OCI-LY7 (cell line): ENCODE results near the gene HERC6. TPM values are rescaled to one million over a fixed set of nuclear protein-coding genes. Genes with fewer than 3 reads are reported as not detected.

Experiments
- BruUV-seq: library from RNA; stranded (reverse); fragments of 400-500 nt; replicated peaks from 2 replicates; lab custom pipeline; 2021; lab: Mats Ljungman, UMichigan
- CTCF ChIA-PET: fragments of 300-600 bp; sonication (Branson Sonifier 250); formaldehyde crosslinking; loops from one replicate; lab custom pipeline; 2022; ENCODE audit warnings: antibody characterized with exemption; ENCODE audit not compliant: unreplicated experiment; lab: Charles Lee
- POLR2A ChIA-PET: fragments of 300-600 bp; sonication (Branson Sonifier 250); formaldehyde crosslinking; loops from one replicate; lab custom pipeline; 2022; ENCODE audit warnings: antibody characterized with exemption; lab: Charles Lee
- DNase-seq: peaks from one replicate; pipeline ENCODE4 v3.0.0-alpha.2; 2015; ENCODE audit warnings: low spot score
- H2AFZ ChIP-seq: fragments of 200-600 bp; sonication (generic), shearing (Covaris generic); 2 replicates; pipeline ENCODE4 v1.6.1; 2014; ENCODE audit warnings: mild to moderate bottlenecking, antibody characterized with exemption, low read length, moderate library complexity
- H3K27ac ChIP-seq: fragments of 200-600 bp; sonication (generic); 2 replicates; pipeline ENCODE4 v1.5.1; 2014; ENCODE audit warnings: mixed run types, low read depth, mild to moderate bottlenecking, moderate library complexity, low read length, inconsistent platforms; ENCODE audit not compliant: poor library complexity, severe bottlenecking
- H3K36me3 ChIP-seq: fragments of 200-600 bp; sonication (generic); 2 replicates; pipeline ENCODE4 v1.6.1; 2014; ENCODE audit warnings: mild to moderate bottlenecking, antibody characterized with exemption, low read length, moderate library complexity, mixed read lengths; ENCODE audit not compliant: insufficient read depth
- H3K4me1 ChIP-seq: fragments of 200-600 bp; sonication (generic); 2 replicates; pipeline ENCODE4 v1.5.1; 2014; ENCODE audit warnings: mild to moderate bottlenecking, low read length; ENCODE audit not compliant: insufficient read depth, poor library complexity, severe bottlenecking
- H3K4me2 ChIP-seq: fragments of 200-600 bp; sonication (generic); 2 replicates; pipeline ENCODE4 v1.6.1; 2014; ENCODE audit warnings: mild to moderate bottlenecking, low read length
- H3K4me3 ChIP-seq: fragments of 200-600 bp; sonication (generic); 2 replicates; pipeline ENCODE4 v1.5.1; 2014; ENCODE audit warnings: mild to moderate bottlenecking, low read depth, low read length; ENCODE audit not compliant: poor library complexity, severe bottlenecking
- H3K79me2 ChIP-seq: fragments of 200-600 bp; sonication (generic); 2 replicates; pipeline ENCODE4 v1.6.1; 2016; ENCODE audit warnings: low read depth, mild to moderate bottlenecking, low read length, moderate library complexity, mixed read lengths; ENCODE audit not compliant: insufficient read depth
- H3K9me2 ChIP-seq: fragments of 200-600 bp; sonication (generic); 2 replicates; pipeline ENCODE4 v1.6.1; 2016; ENCODE audit warnings: mild to moderate bottlenecking, low read length, mixed read lengths; ENCODE audit not compliant: insufficient read depth
- H3K9me3 ChIP-seq: fragments of 200-600 bp; sonication (generic); 2 replicates; pipeline ENCODE4 v1.6.1; 2014; ENCODE audit warnings: mild to moderate bottlenecking, mixed run types, low read length, mixed read lengths
- H4K20me1 ChIP-seq: fragments of 200-600 bp; sonication (generic); 2 replicates; pipeline ENCODE4 v1.6.1; 2014; ENCODE audit warnings: mild to moderate bottlenecking, antibody characterized with exemption, low read length, moderate library complexity, mixed read lengths; ENCODE audit not compliant: insufficient read depth
- CTCF ChIP-seq: fragments of 200-600 bp; sonication (generic); conservative IDR thresholded peaks from 2 replicates; pipeline ENCODE4 v1.5.1; 2014; ENCODE audit warnings: mild to moderate bottlenecking, antibody characterized with exemption, low read length, moderate library complexity, mixed read lengths
- EZH2phosphoT487 ChIP-seq: fragments of 200-600 bp; sonication (generic); IDR thresholded peaks from 2 replicates; pipeline ENCODE4 v1.6.1; 2018; ENCODE audit warnings: low read depth, borderline replicate concordance, mild to moderate bottlenecking, mixed run types, antibody characterized with exemption, low read length, moderate library complexity, mixed read lengths
- intact Hi-C: fragments of 100-400 bp; cut with micrococcal nuclease; formaldehyde crosslinking; loops from one replicate; pipeline ENCODE4 v1.10.0; 2022; ENCODE audit not compliant: unreplicated experiment
- total RNA-seq, 2 experiments: library from RNA; depleted of rRNA in 1 of 2; stranded (reverse); fragments of >200 nt in 1 of 2; shearing (Covaris generic) in 1 of 2; gene quantifications; 2 replicates each; pipeline ENCODE4 v1.2.3, GENCODE V29; 2014 to 2022

Gene HERC6
- total RNA-seq, 2 experiments from 2014 or later: 0.09 to 0.51 TPM

DNA sequence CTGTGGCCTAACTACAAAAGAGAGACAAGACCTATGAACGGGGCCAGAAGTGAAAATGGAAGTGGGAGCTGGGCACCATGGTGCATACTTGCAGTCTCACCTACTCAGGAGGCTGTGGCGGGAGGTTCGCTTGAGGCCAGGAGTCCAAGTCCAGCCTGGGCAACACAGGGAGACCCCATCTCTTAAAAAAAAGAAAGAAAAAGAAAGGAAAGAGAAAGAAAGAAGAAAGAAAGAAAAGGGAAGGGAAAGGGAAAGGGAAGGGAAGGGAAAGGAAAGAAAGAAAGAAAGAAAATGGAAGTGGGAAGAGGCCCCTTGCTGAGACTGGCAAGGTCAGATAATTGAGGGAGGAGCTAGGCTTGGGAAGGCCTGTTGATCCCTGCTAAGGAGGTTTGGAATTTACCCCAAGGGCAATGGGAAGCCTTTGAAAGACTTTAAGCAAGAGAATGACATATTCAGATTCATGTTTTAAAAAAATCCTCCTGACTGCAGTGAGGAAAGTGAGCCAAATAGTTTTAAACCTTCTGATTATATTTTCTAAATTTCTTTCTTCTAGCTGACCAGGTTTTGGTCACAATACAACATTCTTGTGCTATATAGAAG is 60.6 kb downstream of the HERC6 start:
- Histone ChIP-seq H3K4me3 (no peak overlapping the region), H3K9me3 (no peaks in the 10 kb centered on the region), H3K4me1 (no peaks in the 10 kb centered on the region), H3K79me2 (no peaks in the 10 kb centered on the region), H3K36me3 (no peaks in the 10 kb centered on the region), H3K4me2 (no peak overlapping the region), H3K9me2 (no peaks in the 10 kb centered on the region), H4K20me1 (no peaks in the 10 kb centered on the region), H3K27ac (no peak overlapping the region), H2AFZ (no peak overlapping the region)
- ChIA-PET POLR2A (no interaction called here), CTCF (no interaction called here)
- no peak for DNase-seq
- BruUV-seq: no TSS peak
- intact Hi-C loops: no loop called here
- TF ChIP-seq EZH2phosphoT487 (no peak), CTCF (no peak)

DNA sequence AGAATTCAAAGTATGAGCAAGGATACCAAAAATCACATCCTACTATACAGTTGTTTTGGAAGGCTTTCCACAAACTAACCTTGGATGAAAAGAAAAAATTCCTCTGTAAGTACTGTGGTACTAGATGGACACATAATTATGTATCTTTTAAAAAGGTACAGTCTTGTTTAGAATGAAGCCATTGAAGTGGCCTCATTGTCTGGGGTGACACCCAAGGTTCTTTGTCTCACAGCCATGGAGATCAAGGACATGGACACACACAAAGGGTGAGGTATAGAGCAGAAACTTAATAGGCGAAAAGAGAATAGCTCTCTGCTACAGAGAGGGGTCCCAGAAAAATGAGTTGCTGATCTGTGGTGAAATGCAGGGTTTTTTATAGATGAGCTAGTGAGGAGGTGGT is 61.5 kb downstream of the HERC6 start:
- intact Hi-C loops: no loop called here
- no TSS peak for BruUV-seq
- H3K36me3 ChIP-seq: no peaks in the 10 kb centered on the region
- no peak overlapping the region for H3K27ac ChIP-seq
- no peak for DNase-seq
- H3K79me2 ChIP-seq: no peaks in the 10 kb centered on the region
- CTCF ChIA-PET: no interaction called here
- H4K20me1 ChIP-seq: no peaks in the 10 kb centered on the region
- no peak overlapping the region for H3K4me3 ChIP-seq
- no peak overlapping the region for H3K4me2 ChIP-seq
- no peaks in the 10 kb centered on the region for H3K9me2 ChIP-seq
- POLR2A ChIA-PET: no interaction called here
- TF ChIP-seq CTCF (no peak), EZH2phosphoT487 (no peak)
- no peak overlapping the region for H2AFZ ChIP-seq
- H3K9me3 ChIP-seq: no peaks in the 10 kb centered on the region
- no peaks in the 10 kb centered on the region for H3K4me1 ChIP-seq

DNA sequence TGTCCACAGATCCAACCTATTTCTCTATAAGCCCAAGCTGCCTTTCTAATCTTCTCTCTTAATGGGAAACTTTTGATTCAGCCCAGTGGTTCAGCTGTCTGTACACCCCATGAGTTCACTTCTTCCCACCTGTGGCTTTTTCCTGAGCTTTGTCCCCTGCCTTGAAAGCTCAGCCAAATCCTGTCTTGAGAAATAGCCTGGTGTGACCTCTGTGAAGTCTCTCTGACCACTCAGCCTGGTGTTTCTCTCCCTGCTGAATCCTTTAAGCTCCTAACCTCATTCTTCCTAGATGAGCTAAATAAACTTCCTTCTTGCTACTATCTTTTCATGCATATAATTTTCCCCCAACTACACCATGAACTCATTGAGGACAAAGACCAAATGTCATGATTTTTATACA is 63.0 kb downstream of the HERC6 start:
- H2AFZ ChIP-seq: no peak overlapping the region
- no peaks in the 10 kb centered on the region for H3K9me2 ChIP-seq
- no peaks in the 10 kb centered on the region for H3K9me3 ChIP-seq
- ChIA-PET CTCF (interaction anchor here (0.6 kb wide), 1 partner anchor 176 kb away, joined by 3 read pairs; no protein-coding TSS in a partner anchor), POLR2A (interaction anchor here (0.6 kb wide), 1 partner anchor 271 kb away, joined by 3 read pairs; no protein-coding TSS in a partner anchor)
- no peak overlapping the region for H3K27ac ChIP-seq
- no TSS peak for BruUV-seq
- no peaks in the 10 kb centered on the region for H3K4me1 ChIP-seq
- no peak overlapping the region for H3K4me3 ChIP-seq
- no peaks in the 10 kb centered on the region for H3K36me3 ChIP-seq
- no peaks in the 10 kb centered on the region for H4K20me1 ChIP-seq
- no peak for DNase-seq
- H3K79me2 ChIP-seq: no peaks in the 10 kb centered on the region
- intact Hi-C loops: no loop called here
- no peak for TF ChIP-seq CTCF
- TF ChIP-seq EZH2phosphoT487: no peak
- H3K4me2 ChIP-seq: no peak overlapping the region
